ENCODE results near the gene ATG2B. TPM values are rescaled to one million over a fixed set of nuclear protein-coding genes. Genes with fewer than 3 reads are reported as not detected.

Gene ATG2B
- polyA plus RNA-seq, 3 donors = 0.94 to 6.7 (median 1.3) TPM

DNA sequence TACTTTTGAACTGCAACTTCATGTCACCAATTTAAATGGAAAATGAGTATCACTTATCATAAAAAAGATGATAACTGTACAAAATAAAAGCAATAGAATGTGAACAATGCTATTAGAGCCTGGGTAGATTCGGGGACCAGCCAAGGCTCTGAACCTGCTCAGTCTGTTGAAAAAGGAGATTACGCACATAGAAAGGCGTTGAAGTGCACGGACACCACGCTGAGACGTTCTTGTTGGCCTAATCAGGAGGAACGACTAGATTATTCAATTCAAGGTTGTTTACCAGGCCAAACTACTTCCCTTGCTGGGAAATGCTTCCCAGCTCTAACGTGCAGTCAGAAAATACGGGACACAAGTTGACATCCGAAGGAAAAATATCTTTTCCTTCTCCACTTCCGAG is 130.6 kb downstream of the ATG2B start:
- no peak overlapping the region for H3K9ac ChIP-seq (ENCODE audit: insufficient read depth, low read length, poor library complexity, severe bottlenecking)
- no peak overlapping the region for H3K27ac ChIP-seq (ENCODE audit: low read depth in 1 of 2, low read length in 2 of 2)
- Mint-ChIP-seq H3K27ac (no peak overlapping the region), H3K36me3 (no peaks in the 10 kb centered on the region), H3K27me3 (ENCODE audit: low read depth in 3 of 3) (peaks cover 0 to 7% (median 5%) of the 10 kb centered on the region in 3 donors), H3K4me3 (no peak overlapping the region), H3K9me3 (peaks cover 4 to 11% (median 8%) of the 10 kb centered on the region in 7 donors), H3K4me1 (no peaks in the 10 kb centered on the region)
- no peaks in the 10 kb centered on the region for H4K20me1 ChIP-seq (ENCODE audit: insufficient read depth, low read length)
- TF ChIP-seq, protein P1, sequence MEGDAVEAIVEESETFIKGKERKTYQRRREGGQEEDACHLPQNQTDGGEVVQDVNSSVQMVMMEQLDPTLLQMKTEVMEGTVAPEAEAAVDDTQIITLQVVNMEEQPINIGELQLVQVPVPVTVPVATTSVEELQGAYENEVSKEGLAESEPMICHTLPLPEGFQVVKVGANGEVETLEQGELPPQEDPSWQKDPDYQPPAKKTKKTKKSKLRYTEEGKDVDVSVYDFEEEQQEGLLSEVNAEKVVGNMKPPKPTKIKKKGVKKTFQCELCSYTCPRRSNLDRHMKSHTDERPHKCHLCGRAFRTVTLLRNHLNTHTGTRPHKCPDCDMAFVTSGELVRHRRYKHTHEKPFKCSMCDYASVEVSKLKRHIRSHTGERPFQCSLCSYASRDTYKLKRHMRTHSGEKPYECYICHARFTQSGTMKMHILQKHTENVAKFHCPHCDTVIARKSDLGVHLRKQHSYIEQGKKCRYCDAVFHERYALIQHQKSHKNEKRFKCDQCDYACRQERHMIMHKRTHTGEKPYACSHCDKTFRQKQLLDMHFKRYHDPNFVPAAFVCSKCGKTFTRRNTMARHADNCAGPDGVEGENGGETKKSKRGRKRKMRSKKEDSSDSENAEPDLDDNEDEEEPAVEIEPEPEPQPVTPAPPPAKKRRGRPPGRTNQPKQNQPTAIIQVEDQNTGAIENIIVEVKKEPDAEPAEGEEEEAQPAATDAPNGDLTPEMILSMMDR (IDR thresholded peaks at IDR 0.05) = no peak
- H3K9me3 ChIP-seq (replicated peaks in 1 of 2; ENCODE audit: control insufficient read depth in 1 of 2, insufficient read depth in 1 of 2, low read length in 2 of 2) = peaks cover 0 to 10% of the 10 kb centered on the region in 2 donors
- H3K4me2 ChIP-seq (replicated peaks; ENCODE audit: extremely low read depth, low read length, poor library complexity, severe bottlenecking) = no peak overlapping the region
- no peaks in the 10 kb centered on the region for H3K4me1 ChIP-seq (ENCODE audit: control insufficient read depth in 1 of 2, insufficient read depth in 2 of 2, low read length in 2 of 2)
- WGBS (ENCODE audit: insufficient coverage) = 84% methylated on average over 7 of the region's 11 CpGs
- no peak overlapping the region for H3K4me3 ChIP-seq (replicated peaks in 1 of 3; ENCODE audit: low read depth in 2 of 3, low read length in 3 of 3)
- H3K27me3 ChIP-seq (ENCODE audit: control insufficient read depth in 2 of 2, insufficient read depth in 2 of 2, low read length in 2 of 2) = no peaks in the 10 kb centered on the region
- DNase-seq = no peak
- H2AFZ ChIP-seq (ENCODE audit: insufficient read depth, low read depth, low read length, poor library complexity, severe bottlenecking) = no peak overlapping the region
- no peaks in the 10 kb centered on the region for H3K36me3 ChIP-seq (replicated peaks in 1 of 2; ENCODE audit: control insufficient read depth in 1 of 2, insufficient read depth in 2 of 2, low read length in 2 of 2)
- H3K79me2 ChIP-seq (ENCODE audit: insufficient read depth, low read length) = no peaks in the 10 kb centered on the region
- intact Hi-C loops (cut with micrococcal nuclease) = no loop called here

DNA sequence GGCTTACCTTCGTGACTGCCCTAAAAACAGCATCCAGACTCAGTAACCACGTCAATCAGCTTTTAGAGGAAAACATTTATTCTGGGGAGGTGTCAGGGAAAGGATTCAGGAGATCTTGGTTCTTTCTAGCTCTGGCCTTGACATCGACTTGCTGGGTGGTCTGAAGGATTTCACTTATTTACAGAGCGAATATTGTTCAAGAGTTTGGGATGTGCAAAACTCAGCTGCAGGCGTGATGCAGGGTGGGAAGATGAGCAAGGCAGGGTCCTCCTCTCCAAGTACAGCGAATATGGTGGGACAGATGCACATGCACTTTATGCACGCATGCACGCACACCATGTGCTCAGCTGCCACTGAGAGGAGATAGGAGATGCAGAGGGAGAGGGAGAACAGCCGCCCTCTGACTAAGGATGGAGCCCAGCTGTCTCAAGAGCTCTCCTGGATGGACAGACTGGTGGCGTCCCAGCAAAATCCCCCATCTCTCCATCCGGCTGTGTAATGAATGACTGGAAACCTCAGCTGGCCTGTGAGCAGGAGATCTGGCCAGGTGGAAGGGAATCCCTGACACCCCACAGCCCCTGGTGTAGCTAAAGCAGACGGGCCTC is 131.5 kb downstream of the ATG2B start:
- Histone ChIP-seq H3K36me3 (replicated peaks in 1 of 2; ENCODE audit: control insufficient read depth in 1 of 2, insufficient read depth in 2 of 2, low read length in 2 of 2) (no peaks in the 10 kb centered on the region), H3K79me2 (ENCODE audit: insufficient read depth, low read length) (no peaks in the 10 kb centered on the region), H3K4me2 (replicated peaks; ENCODE audit: extremely low read depth, low read length, poor library complexity, severe bottlenecking) (no peak overlapping the region), H2AFZ (ENCODE audit: insufficient read depth, low read depth, low read length, poor library complexity, severe bottlenecking) (no peak overlapping the region), H3K9me3 (replicated peaks in 1 of 2; ENCODE audit: control insufficient read depth in 1 of 2, insufficient read depth in 1 of 2, low read length in 2 of 2) (peaks cover 0 to 10% of the 10 kb centered on the region in 2 donors), H3K9ac (ENCODE audit: insufficient read depth, low read length, poor library complexity, severe bottlenecking) (no peak overlapping the region), H3K4me3 (replicated peaks in 1 of 3; ENCODE audit: low read depth in 2 of 3, low read length in 3 of 3) (no peak overlapping the region), H3K27ac (ENCODE audit: low read depth in 1 of 2, low read length in 2 of 2) (no peak overlapping the region), H3K4me1 (ENCODE audit: control insufficient read depth in 1 of 2, insufficient read depth in 2 of 2, low read length in 2 of 2) (no peaks in the 10 kb centered on the region), H3K27me3 (ENCODE audit: control insufficient read depth in 2 of 2, insufficient read depth in 2 of 2, low read length in 2 of 2) (no peaks in the 10 kb centered on the region), H4K20me1 (ENCODE audit: insufficient read depth, low read length) (no peaks in the 10 kb centered on the region)
- Mint-ChIP-seq H3K27me3 (ENCODE audit: low read depth in 3 of 3) (peaks cover 0 to 7% (median 5%) of the 10 kb centered on the region in 3 donors), H3K27ac (no peak overlapping the region), H3K4me1 (no peaks in the 10 kb centered on the region), H3K9me3 (peaks cover 4 to 11% (median 8%) of the 10 kb centered on the region in 7 donors), H3K36me3 (no peaks in the 10 kb centered on the region), H3K4me3 (no peak overlapping the region)
- TF ChIP-seq, protein P1 (IDR thresholded peaks at IDR 0.05) = no peak
- no peak for DNase-seq
- intact Hi-C loops (cut with micrococcal nuclease) = no loop called here
- WGBS (ENCODE audit: insufficient coverage) = 93% methylated on average over 8 of the region's 12 CpGs
